ENCODE data around the gene RAB11A. TPM values are rescaled to one million over a fixed set of nuclear protein-coding genes. Genes with fewer than 3 reads are reported as not detected.

The RAB11A gene
- polyA plus RNA-seq, 1 donor from 2014 or later, result 600 TPM

DNA sequence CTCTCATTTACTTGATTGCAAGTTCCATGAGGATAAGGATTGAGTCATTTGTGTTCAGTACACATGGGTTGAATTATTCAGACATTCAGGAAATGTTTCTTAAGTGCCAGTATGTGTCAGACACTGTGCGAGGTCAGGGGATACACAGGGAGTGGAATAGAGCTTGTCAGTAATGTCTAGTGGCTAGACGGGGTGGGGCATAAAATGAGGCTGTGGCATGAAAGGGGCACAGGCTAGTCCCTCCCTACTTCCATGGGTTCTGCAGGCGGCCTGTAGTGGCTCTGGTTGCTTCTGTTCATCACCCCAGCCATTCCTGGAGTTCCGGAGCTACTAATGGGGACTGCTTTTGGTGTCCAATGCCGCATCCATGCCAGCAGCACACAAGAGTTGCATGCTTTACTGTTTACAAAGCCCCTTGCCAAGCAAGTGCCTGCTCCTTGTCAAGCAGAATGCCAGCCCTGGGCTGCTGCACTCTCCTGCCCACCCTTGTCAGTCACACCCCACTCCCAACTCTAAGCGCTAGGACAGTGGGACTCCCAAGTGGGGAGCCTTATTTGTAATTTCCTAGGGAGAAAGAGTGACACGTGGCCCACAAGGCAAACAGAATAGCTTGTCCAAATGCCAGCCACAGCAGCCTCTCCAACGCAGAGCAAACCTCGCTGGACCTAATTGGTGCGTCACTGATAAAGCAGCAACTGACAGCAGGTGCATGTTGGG lies 70.8 kb downstream of the RAB11A start:
- no peaks in the 10 kb centered on the region for H3F3A ChIP-seq (ENCODE audit: insufficient read depth, low read length, poor library complexity, severe bottlenecking)
- no peaks in the 10 kb centered on the region for H4K20me1 ChIP-seq (ENCODE audit: insufficient read depth)
- no peaks in the 10 kb centered on the region for H3K27me3 ChIP-seq (ENCODE audit: insufficient read depth, low read depth, low read length)
- no peaks in the 10 kb centered on the region for H3K9me3 ChIP-seq (ENCODE audit: low read length)
- no peaks in the 10 kb centered on the region for H3K36me3 ChIP-seq (ENCODE audit: insufficient read depth, low read length)
- H3K9me2 ChIP-seq (ENCODE audit: insufficient read depth, low read length), result no peaks in the 10 kb centered on the region
- TF ChIP-seq SMC3 (conservative IDR thresholded peaks at IDR 0.05; ENCODE audit: poor library complexity) (no peak), REST (IDR thresholded peaks at IDR 0.05; ENCODE audit: borderline replicate concordance) (no peak), TAF1 (IDR thresholded peaks at IDR 0.05; ENCODE audit: low read depth) (no peak), EZH2 (IDR thresholded peaks at IDR 0.05; ENCODE audit: borderline replicate concordance, insufficient read depth, low read length, poor library complexity, severe bottlenecking) (no peak), MXI1 (conservative IDR thresholded peaks at IDR 0.05; ENCODE audit: poor library complexity, severe bottlenecking) (no peak), POLR2AphosphoS5 (IDR thresholded peaks at IDR 0.05) (no peak), EP300 (conservative IDR thresholded peaks at IDR 0.05; ENCODE audit: poor library complexity, severe bottlenecking) (no peak), RAD21 (conservative IDR thresholded peaks at IDR 0.05) (no peak)
- TF ChIP-seq, protein P1, sequence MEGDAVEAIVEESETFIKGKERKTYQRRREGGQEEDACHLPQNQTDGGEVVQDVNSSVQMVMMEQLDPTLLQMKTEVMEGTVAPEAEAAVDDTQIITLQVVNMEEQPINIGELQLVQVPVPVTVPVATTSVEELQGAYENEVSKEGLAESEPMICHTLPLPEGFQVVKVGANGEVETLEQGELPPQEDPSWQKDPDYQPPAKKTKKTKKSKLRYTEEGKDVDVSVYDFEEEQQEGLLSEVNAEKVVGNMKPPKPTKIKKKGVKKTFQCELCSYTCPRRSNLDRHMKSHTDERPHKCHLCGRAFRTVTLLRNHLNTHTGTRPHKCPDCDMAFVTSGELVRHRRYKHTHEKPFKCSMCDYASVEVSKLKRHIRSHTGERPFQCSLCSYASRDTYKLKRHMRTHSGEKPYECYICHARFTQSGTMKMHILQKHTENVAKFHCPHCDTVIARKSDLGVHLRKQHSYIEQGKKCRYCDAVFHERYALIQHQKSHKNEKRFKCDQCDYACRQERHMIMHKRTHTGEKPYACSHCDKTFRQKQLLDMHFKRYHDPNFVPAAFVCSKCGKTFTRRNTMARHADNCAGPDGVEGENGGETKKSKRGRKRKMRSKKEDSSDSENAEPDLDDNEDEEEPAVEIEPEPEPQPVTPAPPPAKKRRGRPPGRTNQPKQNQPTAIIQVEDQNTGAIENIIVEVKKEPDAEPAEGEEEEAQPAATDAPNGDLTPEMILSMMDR (IDR thresholded peaks at IDR 0.05; ENCODE audit: poor library complexity, severe bottlenecking), result no peak
- H3K4me3 ChIP-seq (ENCODE audit: low read length), result no peak overlapping the region
- no peak overlapping the region for H2AFZ ChIP-seq (ENCODE audit: low read depth, low read length)
- H3K9ac ChIP-seq (ENCODE audit: low read length), result no peak overlapping the region
- no peak overlapping the region for H3K4me2 ChIP-seq (ENCODE audit: low read length)
- H3K27ac ChIP-seq (ENCODE audit: low read length), result no peak overlapping the region
- H3K79me2 ChIP-seq (replicated peaks; ENCODE audit: insufficient read depth, low read length), result no peaks in the 10 kb centered on the region

- Histone ChIP-seq H2AFZ (ENCODE audit: low read depth, low read length) (no peak overlapping the region), H3K9me2 (ENCODE audit: insufficient read depth, low read length) (no peaks in the 10 kb centered on the region), H3K4me3 (ENCODE audit: low read length) (no peak overlapping the region), H3F3A (ENCODE audit: insufficient read depth, low read length, poor library complexity, severe bottlenecking) (no peaks in the 10 kb centered on the region), H3K27me3 (ENCODE audit: insufficient read depth, low read depth, low read length) (no peaks in the 10 kb centered on the region), H3K36me3 (ENCODE audit: insufficient read depth, low read length) (no peaks in the 10 kb centered on the region), H3K9ac (ENCODE audit: low read length) (no peak overlapping the region), H3K9me3 (ENCODE audit: low read length) (no peaks in the 10 kb centered on the region), H3K27ac (ENCODE audit: low read length) (no peak overlapping the region), H3K79me2 (replicated peaks; ENCODE audit: insufficient read depth, low read length) (no peaks in the 10 kb centered on the region), H3K4me2 (ENCODE audit: low read length) (no peak overlapping the region), H4K20me1 (ENCODE audit: insufficient read depth) (no peaks in the 10 kb centered on the region)
- TF ChIP-seq TAF1 (IDR thresholded peaks at IDR 0.05; ENCODE audit: low read depth) (no peak), POLR2AphosphoS5 (IDR thresholded peaks at IDR 0.05) (no peak), EZH2 (IDR thresholded peaks at IDR 0.05; ENCODE audit: borderline replicate concordance, insufficient read depth, low read length, poor library complexity, severe bottlenecking) (no peak), MXI1 (conservative IDR thresholded peaks at IDR 0.05; ENCODE audit: poor library complexity, severe bottlenecking) (no peak), EP300 (conservative IDR thresholded peaks at IDR 0.05; ENCODE audit: poor library complexity, severe bottlenecking) (no peak), SMC3 (conservative IDR thresholded peaks at IDR 0.05; ENCODE audit: poor library complexity) (no peak), REST (IDR thresholded peaks at IDR 0.05; ENCODE audit: borderline replicate concordance) (no peak), RAD21 (conservative IDR thresholded peaks at IDR 0.05) (no peak)
- TF ChIP-seq, protein P1 (IDR thresholded peaks at IDR 0.05; ENCODE audit: poor library complexity, severe bottlenecking), result no peak
These were observed 71.3 kb downstream of the RAB11A start for GRCh38 chr15:65940618-65940909.
